IgD-negative memory B cell (primary cell): Measurements from ENCODE around the gene HEXB. TPM values are rescaled to one million over a fixed set of nuclear protein-coding genes. Genes with fewer than 3 reads are reported as not detected.

Source experiments
- H3K27ac Mint-ChIP-seq, 3 donors: one replicate each; pipeline ENCODE4 v1.8.0; 2020 to 2022; ENCODE audit warnings: mild to moderate bottlenecking in 3 of 3, mixed read lengths in 3 of 3, moderate library complexity in 1 of 3
- H3K27me3 Mint-ChIP-seq: one replicate; pipeline ENCODE4 v1.8.0; 2021; ENCODE audit warnings: mixed read lengths
- H3K36me3 Mint-ChIP-seq: one replicate; pipeline ENCODE4 v1.8.0; 2020; ENCODE audit warnings: mild to moderate bottlenecking, mixed read lengths
- H3K4me1 Mint-ChIP-seq, 3 donors: one replicate each; pipeline ENCODE4 v1.8.0; 2020 to 2022; ENCODE audit warnings: mixed read lengths in 3 of 3, mild to moderate bottlenecking in 1 of 3
- H3K4me3 Mint-ChIP-seq, 4 donors: one replicate each; pipeline ENCODE4 v1.8.0; 2020 to 2022; ENCODE audit warnings: mild to moderate bottlenecking in 4 of 4, mixed read lengths in 4 of 4, moderate library complexity in 3 of 4
- H3K9me3 Mint-ChIP-seq, 3 donors: one replicate each; pipeline ENCODE4 v1.8.0; 2020 to 2021; ENCODE audit warnings: mixed read lengths in 3 of 3, mild to moderate bottlenecking in 1 of 3
- polyA plus RNA-seq: library from polyadenylated mRNA; unstranded; fragments of 300-500 nt; fragmentation: Illumina TruSeq; gene quantifications from one replicate; pipeline ENCODE4 v1.2.3, GENCODE V29; 2021

The HEXB gene
- polyA plus RNA-seq, 1 donor from 2014 or later = 62.1 TPM

DNA sequence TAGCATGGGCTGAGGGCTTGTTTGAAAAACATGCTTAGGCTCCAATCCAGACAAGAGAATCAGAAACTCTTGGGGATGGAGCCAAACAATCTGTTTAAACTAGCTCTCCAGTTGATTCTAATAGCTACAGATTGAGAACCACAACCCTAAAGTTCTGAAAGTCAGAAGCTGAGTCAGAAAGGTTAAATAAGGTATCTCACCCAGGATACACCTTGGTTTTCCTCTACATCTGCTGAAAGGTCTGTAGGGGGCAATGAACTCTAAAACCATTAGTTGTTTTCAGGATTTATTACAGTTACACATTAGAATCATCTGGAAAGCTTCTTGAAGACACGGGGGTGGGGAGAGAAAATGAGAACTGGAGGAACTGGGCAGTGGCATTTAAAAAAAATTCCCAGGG lies 76.2 kb downstream of the HEXB start:
- Mint-ChIP-seq H3K27me3 (no peaks in the 10 kb centered on the region), H3K4me1 (peaks cover 6 to 24% (median 19%) of the 10 kb centered on the region in 3 donors), H3K27ac (no peak overlapping the region), H3K4me3 (no peak overlapping the region), H3K9me3 (peaks cover 0 to 2% (median 0%) of the 10 kb centered on the region in 3 donors), H3K36me3 (peaks cover 11% of the 10 kb centered on the region)

DNA sequence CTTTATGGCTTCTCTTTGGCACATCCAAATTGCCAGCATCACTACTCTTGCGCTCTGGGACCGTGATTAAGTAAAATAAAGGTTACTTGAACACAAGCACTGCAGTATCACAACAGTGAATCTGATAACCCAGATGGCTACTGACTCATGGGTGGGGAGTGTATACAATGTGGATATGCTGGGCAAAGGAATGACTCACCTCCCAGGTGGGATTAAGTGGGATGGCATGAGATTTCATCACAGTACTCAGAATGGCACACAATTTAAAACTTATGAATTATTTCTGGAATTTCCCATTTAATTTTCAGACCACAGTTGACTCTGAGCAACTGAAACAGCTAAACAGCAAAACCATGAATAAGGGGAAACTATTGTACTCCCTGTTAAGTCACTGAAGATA lies 77.6 kb downstream of the HEXB start:
- H3K9me3 Mint-ChIP-seq = no peaks in the 10 kb centered on the region
- H3K4me3 Mint-ChIP-seq = peak overlapping the region in 1 of 4 donors; percentile 25
- H3K36me3 Mint-ChIP-seq = peaks cover 6% of the 10 kb centered on the region
- no peaks in the 10 kb centered on the region for H3K27me3 Mint-ChIP-seq
- H3K27ac Mint-ChIP-seq = no peak overlapping the region
- H3K4me1 Mint-ChIP-seq = peaks cover 16 to 31% (median 25%) of the 10 kb centered on the region in 3 donors

- H3K27ac Mint-ChIP-seq = no peak overlapping the region
- H3K36me3 Mint-ChIP-seq = peaks cover under 1% of the 10 kb centered on the region
- no peak overlapping the region for H3K4me3 Mint-ChIP-seq
- H3K27me3 Mint-ChIP-seq = no peaks in the 10 kb centered on the region
- H3K4me1 Mint-ChIP-seq = peaks cover 24 to 31% (median 31%) of the 10 kb centered on the region in 3 donors
- no peaks in the 10 kb centered on the region for H3K9me3 Mint-ChIP-seq
Observed at GRCh38 chr5:74763504-74763903, 78.5 kb downstream of the HEXB start.

DNA sequence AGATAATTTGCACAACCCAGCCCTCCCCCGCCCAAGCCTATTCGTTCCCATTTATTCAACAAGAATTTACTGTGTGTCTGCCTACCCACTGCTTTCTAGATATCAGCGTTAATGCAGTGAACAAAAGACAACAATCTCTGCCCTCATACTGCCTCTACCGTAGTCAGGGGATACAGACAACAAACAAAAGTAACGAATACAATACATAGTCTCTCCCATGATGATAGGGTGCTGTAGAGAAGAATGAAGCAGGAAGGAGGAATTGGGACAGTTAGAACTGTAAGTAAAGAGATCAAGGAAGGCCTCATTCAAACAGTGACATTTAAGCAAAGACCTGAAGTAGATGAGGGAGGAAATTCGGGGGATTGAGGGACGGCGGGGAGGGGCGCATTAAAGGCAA lies 80.2 kb downstream of the HEXB start:
- peak overlapping the region in 1 of 3 donors; percentile 40 for H3K27ac Mint-ChIP-seq
- peak overlapping the region; percentile 50 to 92 (median 88) for H3K4me3 Mint-ChIP-seq
- H3K9me3 Mint-ChIP-seq = no peaks in the 10 kb centered on the region
- H3K27me3 Mint-ChIP-seq = no peaks in the 10 kb centered on the region
- H3K36me3 Mint-ChIP-seq = no peaks in the 10 kb centered on the region
- H3K4me1 Mint-ChIP-seq = peaks cover 24 to 33% (median 29%) of the 10 kb centered on the region in 3 donors

DNA sequence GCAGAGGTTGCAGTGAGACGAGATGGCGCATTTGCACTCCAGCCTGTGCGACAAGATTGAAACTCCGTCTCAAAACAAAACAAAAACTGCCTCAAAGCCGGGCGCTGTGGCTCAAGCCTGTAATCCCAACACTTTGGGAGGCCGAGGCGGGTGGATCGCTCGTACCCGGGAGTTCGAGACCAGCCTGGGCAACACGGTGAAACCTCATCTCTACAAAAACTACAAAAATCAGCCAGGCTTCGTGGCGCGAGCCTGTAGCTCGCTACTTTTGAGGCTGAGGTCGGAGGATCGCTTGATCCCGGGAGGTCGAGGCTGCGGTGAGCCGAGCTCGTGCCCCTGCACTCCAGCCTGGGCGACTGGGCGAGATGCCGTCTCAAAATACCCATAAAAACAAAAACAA lies 80.9 kb downstream of the HEXB start:
- no peaks in the 10 kb centered on the region for H3K36me3 Mint-ChIP-seq
- H3K27ac Mint-ChIP-seq = peak overlapping the region in 1 of 3 donors; percentile 98
- H3K9me3 Mint-ChIP-seq = no peaks in the 10 kb centered on the region
- peak overlapping the region in 3 of 4 donors; percentile 98 to 100 (median 100) for H3K4me3 Mint-ChIP-seq
- H3K4me1 Mint-ChIP-seq = peaks cover 22 to 29% (median 24%) of the 10 kb centered on the region in 3 donors
- H3K27me3 Mint-ChIP-seq = no peaks in the 10 kb centered on the region

DNA sequence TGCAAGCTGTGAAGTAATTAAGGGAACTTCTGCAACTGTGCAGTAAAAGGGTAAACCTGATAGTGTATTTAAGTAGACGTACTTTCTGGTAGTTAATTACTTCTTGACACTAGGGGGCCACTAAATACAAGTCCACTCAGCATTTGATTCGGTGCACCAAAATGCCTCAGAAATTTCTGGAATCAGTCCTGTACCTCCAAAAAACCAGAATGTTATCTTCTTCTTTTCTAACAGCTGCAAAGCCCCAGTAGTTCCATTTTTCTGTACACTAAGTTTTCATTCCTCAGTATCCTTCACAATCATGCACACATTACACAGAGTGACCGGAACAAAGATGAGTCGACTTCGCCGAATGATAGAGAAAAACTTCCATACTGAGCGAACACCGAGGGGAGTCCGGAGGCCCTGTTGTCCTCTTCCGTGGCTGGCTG lies 81.4 kb downstream of the HEXB start:
- Mint-ChIP-seq H3K27me3 (no peaks in the 10 kb centered on the region), H3K4me3 (peak overlapping the region; percentile 98 to 100 (median 100)), H3K4me1 (peaks cover 22 to 29% (median 24%) of the 10 kb centered on the region in 3 donors), H3K27ac (peak overlapping the region; percentile 89 to 99 (median 98)), H3K9me3 (no peaks in the 10 kb centered on the region), H3K36me3 (no peaks in the 10 kb centered on the region)

DNA sequence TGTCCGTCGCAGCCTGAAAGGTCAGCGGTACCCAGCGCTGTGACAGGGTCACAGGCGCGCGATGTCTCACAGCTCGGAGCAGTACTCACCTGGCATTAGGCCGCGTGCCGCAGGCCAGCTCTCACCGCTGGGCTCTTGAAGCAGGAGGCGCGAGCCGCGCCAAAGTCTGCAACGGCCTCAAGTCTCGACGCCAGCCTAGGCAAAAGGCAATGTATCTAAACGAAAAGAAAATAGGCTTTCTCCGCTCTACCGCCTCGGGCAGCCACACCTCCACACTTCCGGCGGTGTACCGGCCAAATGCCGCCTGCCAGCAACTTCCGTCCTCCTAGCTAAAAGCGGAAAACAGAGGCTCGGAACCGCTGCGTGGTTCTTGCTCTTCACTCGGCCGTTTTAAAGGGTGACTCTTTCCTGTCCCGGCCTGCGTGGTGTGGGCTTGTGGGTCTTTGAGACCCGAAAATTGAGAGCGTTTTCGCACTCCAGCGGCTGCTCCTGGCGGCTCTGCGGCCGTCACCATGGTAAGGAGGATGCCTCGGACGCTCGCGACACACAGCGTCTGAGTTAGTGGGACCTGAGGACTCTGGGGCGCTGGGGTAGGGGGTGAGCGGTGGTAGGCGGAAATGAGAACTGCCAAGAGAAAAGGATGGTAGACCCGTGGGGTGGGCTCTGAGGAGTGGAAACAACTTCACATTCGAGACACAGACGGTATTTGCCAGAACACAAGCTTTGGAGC lies 82.0 kb downstream of the HEXB start, which contains the start of the genes GFM2 and NSA2:
Gene GFM2, minus strand, starts transcription at position 269 of the 730 bp plus-strand sequence. CDS start 3,375 bp downstream, outside the sequence.
Gene NSA2, plus strand, starts transcription at position 401 of the 730 bp plus-strand sequence. Its CDS starts 112 bp downstream, at position 513.
- Mint-ChIP-seq H3K27ac (peak within 1 kb of the TSS; percentile 89 to 99 (median 98)), H3K4me1 (peaks cover 19 to 29% (median 23%) of the 10 kb centered on the region in 3 donors), H3K36me3 (no peaks in the 10 kb centered on the region), H3K9me3 (no peaks in the 10 kb centered on the region), H3K4me3 (peak within 1 kb of the TSS; percentile 98 to 100 (median 100)), H3K27me3 (no peaks in the 10 kb centered on the region)

DNA sequence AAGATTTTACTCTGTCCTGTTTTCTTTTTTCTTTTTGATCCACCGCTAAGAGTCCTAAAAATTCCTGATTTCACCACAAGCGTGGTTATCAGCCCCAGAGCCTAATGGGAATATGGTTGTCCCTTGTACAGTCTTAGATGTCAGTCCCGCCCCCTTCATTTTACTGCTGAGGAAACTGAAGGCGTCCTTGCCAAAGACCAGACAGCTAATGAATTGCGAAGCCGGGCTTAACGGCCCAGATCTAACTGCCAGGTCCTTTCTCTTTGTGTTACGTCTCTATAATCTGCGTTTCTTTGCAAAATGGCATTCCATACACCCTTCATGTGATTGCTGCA lies 82.5 kb downstream of the HEXB start:
- no peaks in the 10 kb centered on the region for H3K9me3 Mint-ChIP-seq
- H3K4me1 Mint-ChIP-seq = peaks cover 15 to 29% (median 23%) of the 10 kb centered on the region in 3 donors
- H3K36me3 Mint-ChIP-seq = no peaks in the 10 kb centered on the region
- H3K27me3 Mint-ChIP-seq = no peaks in the 10 kb centered on the region
- peak overlapping the region; percentile 98 to 100 (median 100) for H3K4me3 Mint-ChIP-seq
- peak overlapping the region; percentile 89 to 99 (median 98) for H3K27ac Mint-ChIP-seq

Other genes starting within 250 kb of the HEXB start
- gene ENC1, start 44.5 kb upstream of the HEXB start, polyA plus RNA-seq = 2.7 TPM
- gene GFM2, start 81.9 kb downstream of the HEXB start, polyA plus RNA-seq = 8.5 TPM
- gene NSA2, start 82.0 kb downstream of the HEXB start, polyA plus RNA-seq = 56.6 TPM
- gene FAM169A, start 181.2 kb downstream of the HEXB start, polyA plus RNA-seq = 1.6 TPM